ENCODE data around the gene EXOSC1. TPM values are rescaled to one million over a fixed set of nuclear protein-coding genes. Genes with fewer than 3 reads are reported as not detected.

EXOSC1 gene
- total and polyA plus RNA-seq, 2 donors (not counting 1 experiment from before 2014, with no cell fraction given) = 32.2 to 44.5 TPM

- peaks cover 10 to 48% of the 10 kb centered on the region in 2 experiments for H3K36me3 ChIP-seq (replicated peaks in 1 of 2; ENCODE audit: control extremely low read depth in 1 of 2, control insufficient read depth in 1 of 2, extremely low read depth in 1 of 2, insufficient read depth in 2 of 2, low read length in 1 of 2)
- 93% methylated on average over 3 of the region's 5 CpGs for WGBS (ENCODE audit: insufficient coverage)
Observed at GRCh38 chr10:97388152-97388551, 57.7 kb downstream of the EXOSC1 start.

More at GRCh38 chr10:97388152-97388551, 57.7 kb downstream of the EXOSC1 start:
- no peak overlapping the region for H3K27ac Mint-ChIP-seq
- TF ChIP-seq EZH2 (IDR thresholded peaks at IDR 0.05; ENCODE audit: borderline replicate concordance, insufficient read depth, low read depth, low read length, poor library complexity, severe bottlenecking) = no peak
- TF ChIP-seq CTCF (IDR thresholded peaks at IDR 0.05) = no peak
- no peaks in the 10 kb centered on the region for H3K9me3 Mint-ChIP-seq (ENCODE audit: insufficient read depth)
- DNase-seq (no peak), ATAC-seq (ENCODE audit: low read depth) (no peak)
- no peaks in the 10 kb centered on the region for H4K20me1 ChIP-seq (ENCODE audit: control insufficient read depth, insufficient read depth, low read length, poor library complexity, severe bottlenecking)
- no peaks in the 10 kb centered on the region for H3K9me3 ChIP-seq (ENCODE audit: control extremely low read depth in 1 of 3, control insufficient read depth in 2 of 3, insufficient read depth in 1 of 3, low read length in 2 of 3)
- H3K4me1 Mint-ChIP-seq = no peaks in the 10 kb centered on the region
- H3K27me3 Mint-ChIP-seq = no peaks in the 10 kb centered on the region
- H3K79me2 ChIP-seq (ENCODE audit: control insufficient read depth, insufficient read depth, low read length) = no peaks in the 10 kb centered on the region
- no peak overlapping the region for H3K9ac ChIP-seq (ENCODE audit: low read length)
- no peak overlapping the region for H3K27ac ChIP-seq (ENCODE audit: low read length in 2 of 2)
- H3K4me1 ChIP-seq (ENCODE audit: control insufficient read depth in 2 of 2, insufficient read depth in 2 of 2, low read length in 2 of 2) = no peaks in the 10 kb centered on the region
- H3K4me3 ChIP-seq (ENCODE audit: control extremely low read depth in 1 of 5, extremely low read depth in 1 of 5, insufficient read depth in 1 of 5, low read depth in 2 of 5, low read length in 4 of 5) = no peak overlapping the region
- H3K4me2 ChIP-seq (replicated peaks; ENCODE audit: low read depth, low read length, poor library complexity, severe bottlenecking) = no peak overlapping the region
- intact Hi-C loops (cut with micrococcal nuclease) = no loop called here
- H2AFZ ChIP-seq (ENCODE audit: insufficient read depth, low read depth, low read length, poor library complexity, severe bottlenecking) = no peak overlapping the region
- CTCF ChIA-PET = no interaction called here
- no peak overlapping the region for H3K4me3 Mint-ChIP-seq
- POLR2A ChIA-PET = no interaction called here
- no peaks in the 10 kb centered on the region for H3K27me3 ChIP-seq (replicated peaks in 1 of 4; ENCODE audit: control extremely low read depth in 1 of 4, control insufficient read depth in 3 of 4, insufficient read depth in 4 of 4, low read length in 3 of 4)

Small RNA genes lying within 50 kb of the gene (small RNA-seq; reads per million reads assigned to genes)
- not detected for gene RF00019 (ENCODE audit: insufficient read length, low read depth, low replicate concordance)

Other genes starting within 250 kb of the EXOSC1 start
- 21.7 and 22.5 TPM in 2 replicates for gene ARHGAP19, start 153.4 kb downstream of the EXOSC1 start, total RNA-seq
- gene ARHGAP19, start 153.4 kb downstream of the EXOSC1 start, polyA plus RNA-seq = 6.4 and 8.3 TPM in 2 replicates
- gene FRAT1, start 126.7 kb downstream of the EXOSC1 start, total RNA-seq = 25.3 and 27.8 TPM in 2 replicates
- 5.1 and 6.4 TPM in 2 replicates for gene FRAT1, start 126.7 kb downstream of the EXOSC1 start, polyA plus RNA-seq
- 30.2 and 31.5 TPM in 2 replicates for gene FRAT2, start 111.3 kb downstream of the EXOSC1 start, total RNA-seq
- 4.1 and 4.9 TPM in 2 replicates for gene FRAT2, start 111.3 kb downstream of the EXOSC1 start, polyA plus RNA-seq
- gene RRP12, start 44.7 kb downstream of the EXOSC1 start, total RNA-seq = 33.6 and 35.7 TPM in 2 replicates
- 19.3 and 22.8 TPM in 2 replicates for gene RRP12, start 44.7 kb downstream of the EXOSC1 start, polyA plus RNA-seq
- gene PGAM1, start 19.8 kb downstream of the EXOSC1 start, total RNA-seq = 80.3 and 83.4 TPM in 2 replicates
- 28.8 and 48.7 TPM in 2 replicates for gene PGAM1, start 19.8 kb downstream of the EXOSC1 start, polyA plus RNA-seq
- gene ZDHHC16, start 169 bp upstream of the EXOSC1 start, total RNA-seq = 35.6 and 41.5 TPM in 2 replicates
- gene ZDHHC16, start 169 bp upstream of the EXOSC1 start, polyA plus RNA-seq = 21.0 and 24.1 TPM in 2 replicates
- gene MMS19, start 52.4 kb upstream of the EXOSC1 start, total RNA-seq = 78.0 and 82.1 TPM in 2 replicates
- gene MMS19, start 52.4 kb upstream of the EXOSC1 start, polyA plus RNA-seq = 102 TPM in 2 replicates
- 1.7 and 1.8 TPM in 2 replicates for gene UBTD1, start 52.9 kb upstream of the EXOSC1 start, total RNA-seq
- 1.2 and 1.3 TPM in 2 replicates for gene UBTD1, start 52.9 kb upstream of the EXOSC1 start, polyA plus RNA-seq
- gene ANKRD2, start 126.8 kb upstream of the EXOSC1 start, total RNA-seq = not detected in 2 replicates
- not detected in 2 replicates for gene ANKRD2, start 126.8 kb upstream of the EXOSC1 start, polyA plus RNA-seq
- gene HOGA1, start 138.4 kb upstream of the EXOSC1 start, total RNA-seq = not detected in 2 replicates
- not detected in 2 replicates for gene HOGA1, start 138.4 kb upstream of the EXOSC1 start, polyA plus RNA-seq
- gene C10orf62, start 143.7 kb upstream of the EXOSC1 start, total RNA-seq = not detected in 2 replicates
- not detected in 2 replicates for gene C10orf62, start 143.7 kb upstream of the EXOSC1 start, polyA plus RNA-seq
- gene MORN4, start 187.5 kb upstream of the EXOSC1 start, total RNA-seq = 2.8 TPM in 2 replicates
- gene MORN4, start 187.5 kb upstream of the EXOSC1 start, polyA plus RNA-seq = 1.5 TPM in 2 replicates
- gene PI4K2A, start 194.7 kb upstream of the EXOSC1 start, total RNA-seq = 17.7 and 18.4 TPM in 2 replicates
- gene PI4K2A, start 194.7 kb upstream of the EXOSC1 start, polyA plus RNA-seq = 7.9 and 26.6 TPM in 2 replicates
- 3.4 and 3.9 TPM in 2 replicates for gene AVPI1, start 241.2 kb upstream of the EXOSC1 start, total RNA-seq
- gene AVPI1, start 241.2 kb upstream of the EXOSC1 start, polyA plus RNA-seq = 3.6 and 4.0 TPM in 2 replicates